Activated naive CD4-positive, alpha-beta T cell treated with anti-CD3 and anti-CD28 coated beads, Interleukin-2, amount 50 U/mL, for 72 hours (primary cell): ENCODE results near the gene FAAP24. TPM values are rescaled to one million over a fixed set of nuclear protein-coding genes. Genes with fewer than 3 reads are reported as not detected.
A peak's percentile ranks its signal among the peaks of the same experiment; 100 is the strongest.
"Not testable (repeated sequence)": the region's sequence is repeated elsewhere in the genome, so short reads cannot be mapped to it uniquely, and the experiment has no call there.

Experiments
- ATAC-seq, 2 donors: fragments of 150-1000 bp; cut with Tn5 transposase; 2 replicates each; pipeline ENCODE4 v1.10.0; 2021; ENCODE audit warnings: mild to moderate bottlenecking in 2 of 2, moderate library complexity in 2 of 2
- DNase-seq, 2 donors: peaks; one replicate each; pipeline ENCODE4 v3.0.0; 2021 to 2022; ENCODE audit warnings: low spot score in 2 of 2
- H3K27ac Mint-ChIP-seq, 2 donors: one replicate each; pipeline ENCODE4 v1.8.0; 2022; ENCODE audit warnings: mild to moderate bottlenecking in 2 of 2, mixed read lengths in 2 of 2
- H3K36me3 Mint-ChIP-seq, 2 donors: one replicate each; pipeline ENCODE4 v1.8.0; 2022; ENCODE audit warnings: mixed read lengths in 2 of 2
- H3K9me3 Mint-ChIP-seq, 2 donors: one replicate each; pipeline ENCODE4 v1.8.0; 2022; ENCODE audit warnings: mixed read lengths in 2 of 2
- total RNA-seq, 2 donors: library from RNA; stranded (reverse); gene quantifications; one replicate each; pipeline ENCODE4 v1.2.3, GENCODE V29; 2022

FAAP24 gene, protein sequence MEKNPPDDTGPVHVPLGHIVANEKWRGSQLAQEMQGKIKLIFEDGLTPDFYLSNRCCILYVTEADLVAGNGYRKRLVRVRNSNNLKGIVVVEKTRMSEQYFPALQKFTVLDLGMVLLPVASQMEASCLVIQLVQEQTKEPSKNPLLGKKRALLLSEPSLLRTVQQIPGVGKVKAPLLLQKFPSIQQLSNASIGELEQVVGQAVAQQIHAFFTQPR
- 10 to 100 TPM in 1 of 2 donors, 1 to 10 TPM in 1; 9.8 to 13.3 TPM for total RNA-seq

GRCh38 chr19:32971715-32972540, at the start of gene FAAP24, which contains the start of gene CEP89:
Gene FAAP24 (plus strand): TSS chr19:32972242. CDS start chr19:32973197, 955 bp downstream.
Gene CEP89 (minus strand): TSS chr19:32971958. CDS start chr19:32971874, 84 bp downstream.
- Mint-ChIP-seq H3K9me3 (no peaks in the 10 kb centered on the region), H3K27ac (peak within 1 kb of the TSS; percentile 85 to 98), H3K36me3 (peaks cover 10 to 17% of the 10 kb centered on the region in 2 donors)
- DNase-seq: peak; percentile 96 to 99
- peak; percentile 98 to 99 for ATAC-seq

GRCh38 chr19:32924200-32924599, 47.8 kb upstream of the FAAP24 start:
- Mint-ChIP-seq H3K9me3 (peaks cover 9 to 11% of the 10 kb centered on the region in 2 donors), H3K36me3 (peaks cover 12 to 19% of the 10 kb centered on the region in 2 donors), H3K27ac (no peak overlapping the region)
- DNase-seq (no peak), ATAC-seq (no peak)

GRCh38 chr19:32928806-32929205, 43.2 kb upstream of the FAAP24 start:
- DNase-seq: no peak
- ATAC-seq: no peak
- Mint-ChIP-seq H3K27ac (no peak overlapping the region), H3K36me3 (peaks cover 18 to 31% of the 10 kb centered on the region in 2 donors), H3K9me3 (peaks cover 9 to 11% of the 10 kb centered on the region in 2 donors)

DNA sequence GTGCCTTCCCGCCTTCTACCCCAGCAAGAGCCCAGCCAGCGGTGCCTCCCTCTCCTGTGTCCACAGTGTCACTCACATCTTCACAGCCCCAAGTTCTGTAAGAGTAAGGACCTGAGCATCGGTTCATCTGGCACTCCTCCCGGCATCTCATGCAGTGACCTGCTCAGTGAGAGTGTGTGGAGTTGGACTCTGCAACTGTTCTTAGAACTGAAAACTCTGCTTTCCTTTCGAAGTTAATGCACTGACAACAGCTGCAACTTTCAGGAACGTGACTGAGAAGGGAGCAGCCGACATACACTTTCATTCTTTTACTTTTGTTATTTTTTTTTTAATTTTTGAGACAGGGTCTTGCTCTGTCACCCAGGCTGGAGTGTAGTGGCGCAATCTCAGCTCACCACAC, 41.5 kb upstream of the FAAP24 start:
- Mint-ChIP-seq H3K27ac (no peak overlapping the region), H3K9me3 (peaks cover 9 to 11% of the 10 kb centered on the region in 2 donors), H3K36me3 (peaks cover 18 to 31% of the 10 kb centered on the region in 2 donors)
- DNase-seq: no peak
- ATAC-seq: no peak

GRCh38 chr19:32933571-32933970, 38.5 kb upstream of the FAAP24 start:
- ATAC-seq (no peak), DNase-seq (no peak)
- H3K27ac Mint-ChIP-seq: peak overlapping the region; percentile 61 to 75
- peaks cover 18 to 24% of the 10 kb centered on the region in 2 donors for H3K36me3 Mint-ChIP-seq
- H3K9me3 Mint-ChIP-seq: peaks cover 3 to 6% of the 10 kb centered on the region in 2 donors

GRCh38 chr19:32935629-32936028, 36.4 kb upstream of the FAAP24 start:
- DNase-seq (no peak), ATAC-seq (no peak)
- Mint-ChIP-seq H3K27ac (no peak overlapping the region), H3K36me3 (peaks cover 4 to 6% of the 10 kb centered on the region in 2 donors), H3K9me3 (no peaks in the 10 kb centered on the region)

DNA sequence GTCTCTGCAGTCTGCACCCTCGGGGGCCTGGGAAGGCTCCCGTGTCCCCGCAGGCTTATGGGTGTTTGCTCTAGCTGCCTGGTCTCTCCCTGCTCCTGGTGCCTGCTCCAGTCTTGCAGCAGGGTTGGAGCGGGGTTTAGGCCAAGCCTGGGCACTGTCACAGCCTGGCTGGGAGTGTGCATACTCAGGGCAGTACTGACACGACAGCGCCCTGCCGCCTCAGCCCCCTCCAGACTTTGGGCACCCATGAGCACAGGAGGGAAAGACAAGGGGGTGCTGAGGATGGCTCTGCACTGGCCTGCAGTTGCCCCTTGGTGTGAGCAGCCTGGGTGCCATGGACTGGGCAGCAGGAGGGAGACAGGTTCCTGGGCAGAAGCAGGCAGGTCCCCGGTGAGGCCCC, 36.0 kb upstream of the FAAP24 start:
- H3K27ac Mint-ChIP-seq: no peak overlapping the region
- ATAC-seq (no peak), DNase-seq (no peak)
- peaks cover 0 to 6% of the 10 kb centered on the region in 2 donors for H3K36me3 Mint-ChIP-seq
- H3K9me3 Mint-ChIP-seq: no peaks in the 10 kb centered on the region

DNA sequence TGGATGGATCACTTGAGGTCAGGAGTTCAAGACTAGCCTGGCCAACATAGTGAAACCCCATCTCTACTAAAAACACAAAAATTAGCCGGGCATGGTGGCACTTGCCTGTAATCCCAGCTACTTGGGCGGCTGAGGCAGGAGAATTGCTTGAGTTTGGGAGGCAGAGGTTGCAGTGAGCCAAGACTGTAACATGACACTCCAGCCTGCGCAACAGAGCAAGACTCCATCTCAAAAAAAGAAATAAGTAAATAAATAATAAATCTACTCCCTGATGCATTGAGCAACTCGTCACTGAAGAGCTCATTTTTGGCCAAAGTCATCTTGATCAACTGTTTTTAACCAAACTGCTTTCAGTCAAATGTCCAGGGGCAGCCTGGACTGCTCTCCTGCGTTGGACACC, 30.8 kb upstream of the FAAP24 start:
- H3K27ac Mint-ChIP-seq, H3K9me3 Mint-ChIP-seq, DNase-seq, ATAC-seq: not testable (repeated sequence)
- peaks cover 10 to 13% of the 10 kb centered on the region in 2 donors for H3K36me3 Mint-ChIP-seq

DNA sequence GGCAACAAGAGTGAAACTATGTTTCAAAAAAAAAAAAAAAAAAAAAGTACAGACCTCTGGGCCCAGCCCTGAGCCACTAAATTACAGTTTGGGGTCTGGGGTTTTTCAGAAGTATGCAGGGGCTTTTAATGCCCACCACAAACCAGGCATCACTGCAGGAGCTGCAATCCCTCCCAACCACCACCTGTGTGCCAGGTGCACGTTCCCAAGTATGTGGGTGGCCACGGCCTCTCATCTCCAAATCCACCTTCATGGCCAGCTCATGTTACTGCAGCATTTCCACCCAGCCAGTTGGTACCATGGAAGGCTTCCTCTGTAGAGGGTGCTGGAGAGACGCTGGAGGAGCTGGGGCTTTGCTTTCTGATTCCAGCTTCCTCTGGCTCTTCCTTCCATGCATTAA, 26.8 kb upstream of the FAAP24 start:
- Mint-ChIP-seq H3K36me3 (peaks cover 27 to 32% of the 10 kb centered on the region in 2 donors), H3K9me3 (no peaks in the 10 kb centered on the region), H3K27ac (no peak overlapping the region)
- DNase-seq (no peak), ATAC-seq (no peak)

DNA sequence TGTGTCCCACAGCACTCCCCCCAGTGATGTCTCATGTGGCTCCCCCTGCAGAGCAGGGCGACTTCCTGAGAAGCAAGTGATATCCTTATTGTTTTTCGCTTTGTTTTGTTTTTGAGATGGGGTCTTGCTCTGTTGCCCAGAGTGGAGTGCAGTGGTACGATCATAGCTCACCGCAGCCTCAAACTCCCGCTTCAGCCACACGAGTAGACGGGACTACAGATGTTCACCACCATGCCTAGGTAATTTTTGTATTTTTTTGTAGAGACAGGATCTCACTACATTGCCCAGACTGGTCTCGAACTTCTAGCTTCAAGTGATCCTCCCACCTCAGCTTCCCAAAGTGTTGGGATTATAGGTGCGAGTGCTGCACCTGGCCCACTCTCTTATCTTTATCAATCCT, 5.3 kb upstream of the FAAP24 start:
- H3K9me3 Mint-ChIP-seq: no peaks in the 10 kb centered on the region
- peaks cover 13 to 14% of the 10 kb centered on the region in 2 donors for H3K36me3 Mint-ChIP-seq
- DNase-seq: no peak
- H3K27ac Mint-ChIP-seq: no peak overlapping the region
- no peak for ATAC-seq

DNA sequence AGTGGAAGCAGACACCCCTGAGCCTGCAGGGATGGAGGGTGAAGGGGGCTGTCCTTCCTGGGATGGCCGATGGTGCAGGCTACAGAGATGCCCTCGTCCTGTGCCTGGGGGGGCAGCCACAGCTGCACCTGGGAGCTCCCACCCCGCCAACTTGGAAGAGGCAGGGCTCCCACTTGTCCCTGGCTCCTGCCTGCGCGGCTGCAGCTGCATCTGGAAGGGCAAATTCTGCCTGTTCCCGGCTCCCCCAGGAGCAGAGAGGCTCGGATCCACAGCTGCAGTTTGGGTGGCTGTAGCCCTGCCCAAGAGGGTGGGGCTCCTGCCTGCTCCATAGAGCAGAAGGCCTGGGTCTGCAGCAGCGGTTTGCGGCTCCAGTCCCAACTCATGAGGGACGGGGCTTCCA, 2.5 kb upstream of the FAAP24 start:
- Mint-ChIP-seq H3K36me3 (peaks cover 10% of the 10 kb centered on the region in 2 donors), H3K9me3 (no peaks in the 10 kb centered on the region)
- no peak for DNase-seq

GRCh38 chr19:32971012-32971595, 938 bp upstream of the FAAP24 start:
- no peaks in the 10 kb centered on the region for H3K9me3 Mint-ChIP-seq
- ATAC-seq (no peak), DNase-seq (peak in 1 of 2 donors; percentile 2)
- H3K36me3 Mint-ChIP-seq: peaks cover 10 to 14% of the 10 kb centered on the region in 2 donors
- peak overlapping the region; percentile 85 to 98 for H3K27ac Mint-ChIP-seq

More for the DNA sequence above, 2.5 kb upstream of the FAAP24 start:
- H3K27ac Mint-ChIP-seq: peak overlapping the region in 1 of 2 donors; percentile 12
- ATAC-seq: no peak

GRCh38 chr19:32976223-32976805, 4.3 kb downstream of the FAAP24 start:
- peaks cover 6 to 13% of the 10 kb centered on the region in 2 donors for H3K36me3 Mint-ChIP-seq
- ATAC-seq (no peak), DNase-seq (peak in 1 of 2 donors; percentile 79)
- no peak overlapping the region for H3K27ac Mint-ChIP-seq
- H3K9me3 Mint-ChIP-seq: no peaks in the 10 kb centered on the region

DNA sequence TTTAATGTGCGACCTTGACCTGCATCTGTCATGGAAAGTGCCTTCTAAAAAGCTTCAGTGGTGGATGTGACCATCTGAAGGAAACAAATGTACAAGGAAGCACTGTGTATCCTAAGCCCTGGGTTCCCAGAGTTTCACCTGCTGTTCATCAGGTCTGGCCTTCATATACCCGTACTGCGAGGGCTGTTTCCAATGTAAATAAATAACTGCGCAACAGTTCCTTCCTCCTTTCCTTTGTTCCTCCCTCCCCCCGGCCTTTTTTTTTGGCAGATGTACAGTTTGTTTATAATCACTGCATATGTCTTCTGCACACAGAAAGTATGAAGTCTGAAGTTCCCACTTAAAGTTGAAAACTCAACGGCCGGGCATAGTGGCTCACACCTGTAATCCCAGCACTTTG, 5.2 kb downstream of the FAAP24 start:
- ATAC-seq (no peak), DNase-seq (no peak)
- peaks cover 0 to 8% of the 10 kb centered on the region in 2 donors for H3K36me3 Mint-ChIP-seq
- no peak overlapping the region for H3K27ac Mint-ChIP-seq
- no peaks in the 10 kb centered on the region for H3K9me3 Mint-ChIP-seq

DNA sequence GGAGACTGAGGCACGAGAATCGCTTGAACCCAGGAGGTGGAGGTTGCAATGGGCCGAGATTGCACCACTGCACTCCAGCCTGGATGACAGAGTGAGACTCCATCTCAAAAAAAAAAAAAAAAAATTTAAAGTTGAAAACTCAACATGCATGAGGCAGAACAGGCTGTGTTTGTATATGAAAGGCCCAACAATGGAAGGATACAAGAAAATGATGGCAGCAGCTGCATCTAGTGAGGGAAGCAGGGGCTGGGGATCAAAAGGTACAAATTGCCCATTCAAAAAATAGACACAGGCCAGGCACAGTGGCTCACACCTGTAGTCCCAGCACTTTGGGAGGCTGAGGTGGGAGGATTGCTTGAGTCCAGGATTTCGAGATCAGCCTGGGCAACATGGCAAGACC, 5.8 kb downstream of the FAAP24 start:
- ATAC-seq, H3K36me3 Mint-ChIP-seq, H3K9me3 Mint-ChIP-seq, DNase-seq, H3K27ac Mint-ChIP-seq: not testable (repeated sequence)

- not testable (repeated sequence) for H3K9me3 Mint-ChIP-seq, DNase-seq, H3K27ac Mint-ChIP-seq, ATAC-seq, H3K36me3 Mint-ChIP-seq
These were observed 7.8 kb downstream of the FAAP24 start for GRCh38 chr19:32979807-32980206.

DNA sequence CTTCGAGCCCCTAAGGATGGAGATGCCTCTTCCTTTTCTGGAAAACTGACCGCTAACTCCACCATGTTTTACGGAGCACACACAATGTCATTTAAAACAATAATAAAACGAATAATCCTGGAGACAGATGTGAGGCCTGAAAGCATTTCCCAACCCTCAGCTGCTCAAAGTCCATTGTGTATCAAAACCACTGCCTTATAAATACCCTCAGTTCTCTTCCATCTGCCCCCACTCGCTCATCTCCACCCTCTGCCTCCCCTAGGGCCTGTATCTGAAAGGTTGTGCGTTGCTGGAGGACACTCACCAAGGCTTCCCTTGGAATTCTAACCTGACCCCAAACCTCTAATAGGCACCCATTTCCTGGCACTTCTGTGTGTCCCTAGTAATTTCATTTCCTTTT, 10.4 kb downstream of the FAAP24 start:
- not testable (repeated sequence) for H3K27ac Mint-ChIP-seq, ATAC-seq, DNase-seq, H3K9me3 Mint-ChIP-seq, H3K36me3 Mint-ChIP-seq
